Trophoblast cell (in vitro differentiated cells and primary cell): ENCODE measurements around the gene BRD3OS.
A peak's percentile ranks its signal among the peaks of the same experiment; 100 is the strongest.

ENCODE experiments used
- DNase-seq, 2 donors: peaks; one replicate each; pipeline ENCODE4 v3.0.0-alpha.2; 2016
- H2AFZ ChIP-seq: 2 replicates; pipeline ENCODE4 v1.6.1; 2013; ENCODE audit warnings: low read length, moderate library complexity, mild to moderate bottlenecking; ENCODE audit not compliant: insufficient read depth, poor library complexity
- H2AK5ac ChIP-seq: 2 replicates; pipeline ENCODE4 v1.6.1; 2013; ENCODE audit warnings: mild to moderate bottlenecking, low read length
- H2BK120ac ChIP-seq: 2 replicates; pipeline ENCODE4 v1.6.1; 2013; ENCODE audit warnings: low read length, mild to moderate bottlenecking, moderate library complexity; ENCODE audit not compliant: insufficient read depth, poor library complexity
- H2BK12ac ChIP-seq: 2 replicates; pipeline ENCODE4 v1.6.1; 2013; ENCODE audit warnings: mild to moderate bottlenecking, low read length, moderate library complexity
- H2BK5ac ChIP-seq: 2 replicates; pipeline ENCODE4 v1.6.1; 2013; ENCODE audit warnings: low read length, low read depth, moderate library complexity, mild to moderate bottlenecking; ENCODE audit not compliant: poor library complexity
- H3K14ac ChIP-seq: 2 replicates; pipeline ENCODE4 v1.6.1; 2013; ENCODE audit warnings: mild to moderate bottlenecking, low read length
- H3K18ac ChIP-seq: 2 replicates; pipeline ENCODE4 v1.6.1; 2013; ENCODE audit warnings: mild to moderate bottlenecking, low read length
- H3K23ac ChIP-seq: 2 replicates; pipeline ENCODE4 v1.6.1; 2013; ENCODE audit warnings: low read length
- H3K27ac ChIP-seq: 2 replicates; pipeline ENCODE4 v1.5.1; 2013; ENCODE audit warnings: low read depth, mild to moderate bottlenecking, inconsistent platforms, low read length, moderate library complexity
- H3K27me3 ChIP-seq: 2 replicates; pipeline ENCODE4 v1.6.1; 2013; ENCODE audit warnings: inconsistent platforms, mild to moderate bottlenecking, low read length, moderate library complexity; ENCODE audit not compliant: insufficient read depth
- H3K36me3 ChIP-seq, 2 experiments: 1 replicate in 1 of 2; 2 replicates in 1 of 2; pipeline ENCODE4 v1.6.1; 2013; ENCODE audit warnings: low read length in 2 of 2, mild to moderate bottlenecking in 2 of 2, moderate library complexity in 1 of 2; ENCODE audit not compliant: insufficient read depth in 2 of 2, control insufficient read depth in 1 of 2
- H3K4ac ChIP-seq: 2 replicates; pipeline ENCODE4 v1.6.1; 2013; ENCODE audit warnings: low read depth, mild to moderate bottlenecking, low read length, moderate library complexity
- H3K4me1 ChIP-seq, 2 experiments: 1 replicate in 1 of 2; 2 replicates in 1 of 2; pipeline ENCODE4 v1.6.1; 2013; ENCODE audit warnings: low read length in 2 of 2, mild to moderate bottlenecking in 2 of 2, moderate library complexity in 1 of 2; ENCODE audit not compliant: insufficient read depth in 2 of 2, control insufficient read depth in 1 of 2
- H3K4me2 ChIP-seq: 2 replicates; pipeline ENCODE4 v1.6.1; 2013; ENCODE audit warnings: inconsistent platforms, mild to moderate bottlenecking, low read length, moderate library complexity
- H3K4me3 ChIP-seq: 2 replicates; pipeline ENCODE4 v1.5.1; 2013; ENCODE audit warnings: mild to moderate bottlenecking, low read depth, low read length, inconsistent platforms
- H3K79me1 ChIP-seq: one replicate; pipeline ENCODE4 v1.6.1; 2013; ENCODE audit warnings: low read length
- H3K79me2 ChIP-seq: 2 replicates; pipeline ENCODE4 v1.6.1; 2013; ENCODE audit warnings: low read length, mild to moderate bottlenecking; ENCODE audit not compliant: control insufficient read depth, insufficient read depth, poor library complexity
- H3K9ac ChIP-seq: 2 replicates; pipeline ENCODE4 v1.6.1; 2013; ENCODE audit warnings: mild to moderate bottlenecking, low read length
- H3K9me3 ChIP-seq: 2 replicates; pipeline ENCODE4 v1.6.1; 2013; ENCODE audit warnings: low read depth, mild to moderate bottlenecking, control low read depth, inconsistent platforms, low read length; ENCODE audit not compliant: insufficient read depth
- H4K12ac ChIP-seq: 2 replicates; pipeline ENCODE4 v1.6.1; 2013; ENCODE audit warnings: low read depth, mild to moderate bottlenecking, low read length, moderate library complexity
- H4K8ac ChIP-seq: 2 replicates; pipeline ENCODE4 v1.6.1; 2013; ENCODE audit warnings: low read depth, mild to moderate bottlenecking, low read length, moderate library complexity
- H4K91ac ChIP-seq: one replicate; pipeline ENCODE4 v1.6.1; 2013; ENCODE audit warnings: low read depth, mild to moderate bottlenecking, low read length, moderate library complexity
- WGBS: extraction: QIAGEN DNeasy Blood & Tissue Kit; methylation state at CpG from one replicate; pipeline ENCODE4 v1.1.7; 2013; ENCODE audit warnings: missing lambda C conversion rate; ENCODE audit not compliant: insufficient read length, insufficient coverage; ENCODE audit errors: extremely low coverage; 5-methylcytosine and 5-hydroxymethylcytosine counted together

The BRD3OS gene

GRCh38 chr9:134059661-134060395 lies 34.5 kb downstream of the BRD3OS start:
- Histone ChIP-seq H3K4ac (peak overlapping the region; percentile 23), H3K79me2 (peaks cover 24% of the 10 kb centered on the region), H3K4me2 (no peak overlapping the region), H2BK12ac (no peak overlapping the region), H3K4me1 (peaks cover 34 to 37% of the 10 kb centered on the region in 2 experiments), H3K27me3 (no peaks in the 10 kb centered on the region), H3K18ac (peak overlapping the region; percentile 55), H3K4me3 (no peak overlapping the region), H3K27ac (no peak overlapping the region), H4K91ac (no peak overlapping the region), H3K9me3 (peaks cover 2% of the 10 kb centered on the region), H3K23ac (no peak overlapping the region), H2AK5ac (no peak overlapping the region), H3K9ac (no peak overlapping the region), H3K79me1 (no peaks in the 10 kb centered on the region), H2BK5ac (no peak overlapping the region), H2AFZ (no peak overlapping the region), H4K12ac (no peak overlapping the region), H3K14ac (no peak overlapping the region), H3K36me3 (peaks cover 0 to 8% of the 10 kb centered on the region in 2 experiments), H4K8ac (no peak overlapping the region), H2BK120ac (no peak overlapping the region)
- peak in 1 of 2 donors; percentile 33 for DNase-seq
- WGBS: no CpG with 5 or more reads among the region's 17 CpGs

- Histone ChIP-seq H4K12ac (no peak overlapping the region), H2BK12ac (no peak overlapping the region), H3K4me1 (peaks cover 30% of the 10 kb centered on the region in 2 experiments), H2AFZ (no peak overlapping the region), H2BK120ac (no peak overlapping the region), H2BK5ac (no peak overlapping the region), H3K27ac (no peak overlapping the region), H4K8ac (no peak overlapping the region), H3K9ac (no peak overlapping the region), H3K4me2 (no peak overlapping the region), H3K18ac (no peak overlapping the region), H3K23ac (no peak overlapping the region), H4K91ac (no peak overlapping the region), H3K9me3 (peaks cover 2% of the 10 kb centered on the region), H3K79me2 (peaks cover 22% of the 10 kb centered on the region), H3K14ac (no peak overlapping the region), H3K27me3 (no peaks in the 10 kb centered on the region), H3K4me3 (no peak overlapping the region), H3K4ac (peak overlapping the region; percentile 43), H3K36me3 (peaks cover 0 to 8% of the 10 kb centered on the region in 2 experiments), H3K79me1 (no peaks in the 10 kb centered on the region), H2AK5ac (no peak overlapping the region)
- no peak for DNase-seq
- WGBS: no CpG with 5 or more reads among the region's 4 CpGs
These were observed 35.3 kb downstream of the BRD3OS start for GRCh38 chr9:134060546-134060945.

DNA sequence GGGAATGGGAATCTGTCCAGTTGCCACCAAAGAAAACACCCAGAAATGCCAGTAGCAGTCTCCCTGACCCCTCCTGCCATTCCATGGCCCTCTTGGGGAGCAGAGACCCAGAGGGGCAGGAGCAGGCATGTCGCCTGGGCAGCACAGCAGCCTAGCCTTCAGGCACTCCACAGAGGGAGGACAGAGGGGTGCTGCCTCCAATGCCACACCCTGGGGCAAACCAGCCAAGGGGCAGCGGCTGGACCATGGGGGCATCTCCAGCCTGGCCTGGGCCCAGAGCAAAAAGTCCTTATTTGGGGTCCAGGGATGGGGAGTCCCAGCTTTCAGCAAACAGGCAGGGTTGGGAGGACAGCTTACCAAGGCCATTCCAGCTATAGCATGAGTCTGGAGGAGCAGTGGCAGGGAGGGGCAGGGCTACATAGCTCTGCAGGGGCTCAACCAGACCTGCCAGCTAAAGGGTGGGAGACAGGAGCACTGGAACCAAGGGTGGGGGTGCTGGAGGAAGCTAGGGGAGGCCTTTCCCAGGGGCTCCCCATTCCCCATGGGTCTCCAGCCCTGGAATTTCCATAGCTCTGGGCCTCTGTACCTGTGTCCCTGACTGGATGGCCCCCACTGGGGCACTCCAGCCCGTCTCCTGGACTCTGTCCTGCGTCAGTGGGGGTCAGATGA lies 35.9 kb downstream of the BRD3OS start:
- no CpG with 5 or more reads among the region's 4 CpGs for WGBS
- no peak overlapping the region for H4K91ac ChIP-seq
- no peak overlapping the region for H3K23ac ChIP-seq

GRCh38 chr9:134061688-134062371 lies 36.5 kb downstream of the BRD3OS start:
- peaks cover 0 to 8% of the 10 kb centered on the region in 2 experiments for H3K36me3 ChIP-seq
- no peak overlapping the region for H2BK120ac ChIP-seq
- H2AFZ ChIP-seq: no peak overlapping the region
- no peak overlapping the region for H3K9ac ChIP-seq
- peaks cover 19 to 24% of the 10 kb centered on the region in 2 experiments for H3K4me1 ChIP-seq
- H2BK5ac ChIP-seq: no peak overlapping the region
- no peak overlapping the region for H2BK12ac ChIP-seq
- no CpG with 5 or more reads among the region's 22 CpGs for WGBS
- no peak overlapping the region for H3K27ac ChIP-seq
- no peak overlapping the region for H3K18ac ChIP-seq
- H3K9me3 ChIP-seq: peaks cover 2% of the 10 kb centered on the region
- H4K12ac ChIP-seq: no peak overlapping the region
- no peak overlapping the region for H3K4me2 ChIP-seq
- peak overlapping the region; percentile 48 for H3K4ac ChIP-seq
- H3K4me3 ChIP-seq: no peak overlapping the region
- H3K27me3 ChIP-seq: no peaks in the 10 kb centered on the region
- H4K91ac ChIP-seq: no peak overlapping the region
- H3K23ac ChIP-seq: no peak overlapping the region
- no peak overlapping the region for H3K14ac ChIP-seq
- H3K79me2 ChIP-seq: peaks cover 27% of the 10 kb centered on the region
- peaks cover 2% of the 10 kb centered on the region for H3K79me1 ChIP-seq
- no peak overlapping the region for H4K8ac ChIP-seq
- H2AK5ac ChIP-seq: no peak overlapping the region
- no peak for DNase-seq

More for the DNA sequence above, 35.9 kb downstream of the BRD3OS start:
- no peak overlapping the region for H2AFZ ChIP-seq
- H3K79me1 ChIP-seq: no peaks in the 10 kb centered on the region
- no peak overlapping the region for H4K8ac ChIP-seq
- H3K27ac ChIP-seq: no peak overlapping the region
- H3K14ac ChIP-seq: no peak overlapping the region
- no peak overlapping the region for H2AK5ac ChIP-seq
- no peaks in the 10 kb centered on the region for H3K27me3 ChIP-seq
- H3K4me2 ChIP-seq: no peak overlapping the region
- H3K36me3 ChIP-seq: peaks cover 0 to 8% of the 10 kb centered on the region in 2 experiments
- peaks cover 26 to 29% of the 10 kb centered on the region in 2 experiments for H3K4me1 ChIP-seq
- H3K9me3 ChIP-seq: peaks cover 2% of the 10 kb centered on the region
- H3K4ac ChIP-seq: peak overlapping the region; percentile 41
- H2BK12ac ChIP-seq: no peak overlapping the region
- no peak overlapping the region for H3K9ac ChIP-seq
- peak overlapping the region; percentile 34 for H3K18ac ChIP-seq
- peaks cover 24% of the 10 kb centered on the region for H3K79me2 ChIP-seq
- no peak overlapping the region for H2BK5ac ChIP-seq
- no peak overlapping the region for H2BK120ac ChIP-seq
- H4K12ac ChIP-seq: no peak overlapping the region
- no peak for DNase-seq
- H3K4me3 ChIP-seq: no peak overlapping the region
